ENCODE data around the gene R3HDM2.
"Not testable (repeated sequence)": the region's sequence is repeated elsewhere in the genome, so short reads cannot be mapped to it uniquely, and the experiment has no call there.

The R3HDM2 gene

DNA sequence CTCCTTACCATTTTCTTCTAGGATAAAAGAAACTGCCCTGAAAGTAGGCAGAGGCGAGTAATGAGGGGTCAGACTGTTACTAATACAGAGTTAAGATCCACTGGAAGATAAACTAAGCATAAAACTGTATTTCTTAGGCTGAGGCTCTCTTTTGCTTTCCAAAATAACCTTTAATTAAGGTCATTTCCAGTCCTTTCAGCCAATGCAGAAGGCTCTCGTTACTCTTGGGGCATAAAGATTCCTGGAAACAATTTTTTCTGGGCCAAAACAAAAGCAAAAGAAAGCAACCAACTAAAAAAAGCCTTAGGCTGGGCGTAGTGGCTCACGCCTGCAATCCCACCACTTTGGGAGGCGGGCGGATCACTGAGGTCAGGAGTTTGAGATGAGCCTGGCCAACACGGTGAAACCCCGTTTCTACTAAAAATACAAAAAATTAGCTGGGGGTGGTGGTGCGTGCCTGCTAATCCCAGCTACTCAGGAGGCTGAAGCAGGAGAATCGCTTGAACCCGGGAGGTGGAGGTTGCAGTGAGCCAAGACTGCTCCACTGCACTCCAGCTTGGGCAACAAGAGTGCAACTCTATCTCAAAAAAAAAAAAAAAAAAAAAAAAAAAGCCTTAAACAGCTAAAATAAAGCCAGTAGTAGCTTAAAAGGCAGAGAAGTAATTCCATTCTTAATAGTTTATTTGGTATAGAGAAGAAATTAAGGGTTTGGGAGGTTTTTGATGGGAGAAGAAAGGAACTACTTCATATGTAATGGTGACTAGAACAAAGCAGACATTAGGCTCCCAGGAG, 111.0 kb downstream of the R3HDM2 start:
- no peak for DNase-seq

DNA sequence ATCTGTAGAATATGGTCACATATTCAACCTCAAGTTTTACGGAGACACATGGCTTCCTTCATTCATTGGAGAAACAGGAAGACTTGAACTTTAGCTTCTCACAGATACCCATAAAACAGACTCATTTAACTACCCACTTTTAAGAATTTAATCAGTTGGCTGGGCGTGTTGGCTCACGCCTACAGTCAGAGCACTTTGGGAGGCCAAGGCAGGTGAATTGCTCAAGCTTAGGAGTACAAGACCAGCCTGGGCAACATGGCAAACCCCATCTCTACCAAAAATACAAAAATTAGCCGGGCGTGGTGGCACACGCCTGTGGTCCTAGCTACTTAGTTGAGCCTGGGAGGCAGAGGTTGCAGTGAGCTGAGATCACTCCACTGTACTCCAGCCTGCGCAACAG, 115.2 kb downstream of the R3HDM2 start:
- no peak for DNase-seq

DNA sequence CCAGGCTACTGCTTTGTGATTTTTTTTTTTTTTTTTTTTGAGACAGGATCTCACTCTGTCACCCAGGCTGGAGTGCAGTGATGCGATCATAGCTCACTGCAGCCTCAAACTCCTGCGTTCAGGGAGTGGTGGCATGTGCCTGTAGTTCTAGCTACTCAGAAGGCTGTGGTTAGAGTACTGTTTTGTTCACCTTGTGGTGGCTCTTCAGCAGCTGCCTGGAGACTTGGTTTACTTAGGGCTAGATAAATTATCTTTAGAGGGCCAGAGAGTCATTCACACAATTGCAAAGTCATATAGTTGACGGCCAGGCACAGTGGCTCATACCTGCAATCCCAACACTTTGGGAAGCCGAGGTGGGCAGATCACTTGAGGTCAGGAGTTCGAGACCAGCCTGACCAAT, 118.6 kb downstream of the R3HDM2 start:
- DNase-seq: not testable (repeated sequence)

DNA sequence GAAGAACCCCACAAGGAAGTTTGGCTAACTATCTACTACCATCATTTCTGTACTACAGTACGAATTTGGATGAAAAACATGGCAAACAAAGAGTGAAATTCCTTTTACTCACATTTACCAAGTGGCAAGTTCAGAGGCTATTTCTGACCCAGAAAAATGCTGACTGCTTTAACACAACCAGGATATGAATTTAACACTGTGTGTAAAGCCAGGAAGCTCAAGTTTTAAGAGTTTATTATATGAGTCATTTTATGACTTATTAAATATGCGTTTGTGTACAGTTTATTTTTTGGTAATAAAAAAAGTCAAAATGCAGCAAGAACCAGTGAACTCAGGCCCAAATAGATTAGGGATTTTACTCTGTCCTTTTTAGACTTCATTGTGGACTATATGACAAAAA, 121.4 kb downstream of the R3HDM2 start:
- DNase-seq: no peak

DNA sequence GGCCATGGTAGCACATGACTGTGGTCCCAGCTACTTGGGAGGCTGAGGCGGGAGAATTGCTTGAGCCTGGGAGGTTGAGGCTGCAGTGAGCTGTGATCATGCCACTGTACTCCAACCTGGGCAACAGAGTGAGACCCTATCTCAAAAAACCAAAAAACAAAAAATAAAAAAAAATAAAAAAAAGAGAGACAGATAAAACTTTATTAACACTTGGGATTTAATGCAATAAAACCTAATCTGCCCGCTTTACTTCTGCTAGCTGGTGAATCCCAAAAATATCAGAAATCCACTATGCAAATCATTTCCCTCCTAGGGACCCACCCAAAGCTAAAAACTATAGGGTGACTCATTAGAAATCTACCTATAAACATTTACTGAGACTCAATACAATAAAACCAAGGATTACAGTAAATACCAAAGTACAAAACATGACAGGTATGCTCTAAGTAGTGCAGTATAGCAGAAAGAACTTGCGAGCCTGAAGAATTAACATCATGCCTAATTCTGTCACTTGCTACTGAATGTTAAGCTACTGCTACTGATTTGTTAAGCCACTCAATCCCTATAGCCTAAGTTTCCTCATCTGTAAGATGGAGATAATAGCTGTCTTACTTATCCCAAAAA, 129.8 kb downstream of the R3HDM2 start:
- no peak for DNase-seq

DNA sequence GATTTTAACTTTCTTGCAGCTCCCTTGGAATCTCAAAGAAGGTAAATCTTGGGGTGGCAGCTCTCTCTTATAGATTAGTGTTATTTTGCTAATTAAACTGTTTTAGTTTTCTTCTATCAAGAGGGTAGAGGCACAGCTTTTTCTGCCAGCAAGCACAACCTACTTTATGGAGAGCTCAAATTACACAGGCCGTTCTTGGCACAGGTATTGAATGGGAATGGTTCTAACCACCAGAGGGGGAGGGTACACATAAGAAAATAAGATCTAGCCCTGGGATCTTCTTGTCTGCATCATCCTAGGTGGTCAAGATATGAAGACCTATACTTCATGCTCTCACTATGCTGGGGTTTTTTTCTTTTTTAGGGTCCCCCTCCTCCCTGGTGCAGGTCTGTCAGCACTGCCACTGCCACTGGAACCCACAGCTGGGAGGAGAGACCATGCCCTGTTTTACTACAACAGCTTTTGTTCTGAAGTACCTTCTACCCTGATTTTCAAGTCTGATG, 131.3 kb downstream of the R3HDM2 start:
- DNase-seq: no peak

DNA sequence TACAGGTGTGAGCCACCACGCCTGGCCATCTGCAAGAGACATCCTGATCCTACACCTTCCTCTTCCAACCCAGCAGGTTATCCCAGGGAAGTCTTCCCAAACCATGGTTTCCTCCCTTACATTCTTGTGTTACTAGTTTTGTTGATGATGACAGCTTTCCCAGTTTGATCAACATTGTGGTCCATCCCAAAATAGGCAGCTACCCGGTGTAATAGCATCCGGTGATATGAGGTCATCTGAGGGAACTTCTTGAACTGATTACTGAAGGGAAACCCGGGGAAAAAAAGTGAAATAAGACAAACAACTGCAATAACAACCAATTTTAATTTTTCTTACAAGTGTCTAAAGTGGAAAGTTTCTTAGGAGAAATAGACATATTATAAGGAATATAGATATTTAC, 134.6 kb downstream of the R3HDM2 start:
- DNase-seq: no peak

DNA sequence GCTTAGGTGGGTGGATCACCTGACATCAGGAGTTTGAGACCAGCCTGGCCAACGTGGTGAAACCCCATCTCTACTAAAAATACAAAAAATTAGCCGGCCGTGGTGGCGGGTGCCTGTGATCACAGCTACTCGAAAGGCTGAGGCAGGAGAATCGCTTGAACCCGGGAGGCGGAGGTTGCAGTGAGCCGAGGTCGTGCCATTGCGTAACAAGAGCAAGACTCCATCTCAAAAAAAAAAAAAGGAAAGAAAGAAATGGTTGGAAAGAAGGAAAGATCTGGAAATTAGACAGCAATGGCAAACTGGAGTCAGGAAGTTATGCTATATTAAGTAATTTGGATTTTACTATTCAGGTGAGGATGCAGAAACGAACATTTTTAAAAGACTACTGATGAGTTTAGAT, 148.8 kb downstream of the R3HDM2 start:
- DNase-seq: not testable (repeated sequence)

DNA sequence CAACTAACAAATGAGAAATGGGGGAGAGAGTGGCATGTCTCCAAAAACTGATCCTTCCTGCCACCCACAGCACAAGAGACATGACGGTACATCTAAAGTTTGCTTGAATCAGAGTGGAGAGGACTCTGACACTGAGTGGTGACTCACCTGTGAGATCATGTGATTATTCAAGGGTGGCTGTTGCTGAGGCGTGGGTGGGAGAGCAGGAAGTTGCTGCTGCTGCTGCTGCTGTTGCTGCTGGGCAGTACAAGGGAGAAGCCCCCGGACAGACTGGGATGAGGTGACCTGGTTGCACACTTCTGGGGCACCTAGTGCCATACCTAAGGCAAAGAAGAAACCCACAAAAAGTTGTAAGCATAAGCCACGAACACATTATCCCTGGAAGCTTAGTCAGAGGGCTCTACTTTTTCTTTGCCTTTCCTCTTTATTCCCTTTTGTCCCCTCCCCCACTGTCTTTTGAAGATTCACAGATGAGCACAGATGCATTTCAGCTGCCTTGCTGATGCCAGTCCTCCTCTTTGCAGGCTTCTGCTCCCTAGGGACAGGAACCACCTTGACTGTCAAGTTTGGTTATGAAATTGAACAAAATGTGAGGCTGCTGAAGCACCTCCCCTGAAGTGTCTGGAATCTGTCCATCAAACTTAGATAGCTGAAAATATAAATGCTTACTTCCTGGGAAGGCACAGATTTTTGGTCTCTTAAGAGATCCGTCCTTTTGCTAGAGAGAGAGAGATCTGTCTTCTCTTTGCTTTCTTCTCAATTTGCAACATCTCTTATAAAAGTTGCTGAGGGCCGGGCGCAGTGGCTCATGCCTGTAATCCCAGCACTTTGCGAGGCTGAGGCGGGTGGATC, 150.4 kb downstream of the R3HDM2 start:
- no peak for DNase-seq

DNA sequence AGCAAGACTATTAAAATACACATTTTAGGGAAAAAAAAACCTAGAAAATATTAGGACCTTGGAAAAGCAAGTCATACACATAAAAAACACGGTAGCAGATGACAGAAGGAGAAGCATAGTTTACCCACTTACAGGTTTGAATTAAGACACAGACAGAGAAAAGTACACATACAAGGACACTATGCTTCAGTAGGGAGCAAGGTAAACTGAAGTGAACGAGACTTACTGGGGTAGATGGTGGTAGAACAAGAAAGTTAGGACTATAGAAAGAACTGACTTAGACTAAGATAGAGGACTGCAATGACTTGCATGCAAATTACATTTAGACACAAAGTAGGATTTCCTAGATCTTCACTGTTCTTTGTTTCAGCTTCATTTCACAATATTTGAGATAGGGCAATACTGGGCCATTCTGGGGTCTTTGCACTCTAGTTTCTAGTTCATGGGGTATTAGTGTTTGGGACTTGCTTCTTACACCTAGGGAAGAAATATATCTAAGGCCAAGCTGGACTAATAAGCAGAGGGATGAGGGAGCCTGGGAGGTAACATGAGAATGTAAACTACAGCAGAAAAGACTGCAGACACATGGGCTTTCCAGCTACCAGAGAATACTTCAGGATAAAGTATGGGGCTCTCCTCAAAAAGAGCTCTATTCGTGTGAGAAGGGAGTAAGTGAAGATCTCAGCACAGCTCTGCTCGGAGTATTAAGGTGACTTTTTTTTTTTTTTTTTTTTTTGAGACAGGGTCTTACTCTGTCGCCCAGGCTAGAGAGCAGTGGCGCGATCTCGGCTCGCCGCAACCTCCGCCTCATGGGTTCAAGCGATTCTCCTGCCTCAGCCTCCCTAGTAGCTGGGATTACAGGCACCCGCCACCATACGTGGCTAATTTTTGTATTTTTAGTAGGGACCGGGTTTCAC, 152.1 kb downstream of the R3HDM2 start:
- no peak for DNase-seq

DNA sequence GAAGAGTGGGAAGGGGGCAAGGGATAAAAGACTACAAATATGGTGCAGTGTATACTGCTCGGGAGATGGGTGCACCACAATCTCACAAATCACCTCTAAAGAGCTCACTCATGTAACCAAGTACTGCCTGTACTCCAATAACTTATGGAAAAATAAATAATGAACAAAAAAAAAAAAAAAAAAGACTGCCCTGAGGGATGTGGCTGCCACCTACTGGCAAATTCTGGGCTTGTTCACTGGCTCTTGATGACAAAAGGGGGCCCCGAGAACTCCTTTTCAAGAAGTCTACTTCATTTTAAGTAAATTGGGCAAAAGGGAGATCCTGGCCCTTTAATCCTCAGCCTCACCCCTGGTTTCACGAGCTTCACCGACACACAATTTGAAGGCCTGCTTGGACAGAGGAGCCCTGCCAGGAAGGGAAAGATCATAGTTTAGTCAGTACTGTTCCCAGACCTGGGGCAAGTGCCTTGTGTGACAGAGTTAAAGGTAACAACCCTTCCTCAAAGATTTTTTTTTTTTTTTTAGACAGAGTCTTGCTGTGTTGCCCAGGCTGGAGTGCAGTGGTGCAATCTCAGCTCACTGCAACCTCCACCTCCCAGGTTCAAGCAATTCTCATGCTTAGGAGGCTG, 153.8 kb downstream of the R3HDM2 start:
- no peak for DNase-seq

DNA sequence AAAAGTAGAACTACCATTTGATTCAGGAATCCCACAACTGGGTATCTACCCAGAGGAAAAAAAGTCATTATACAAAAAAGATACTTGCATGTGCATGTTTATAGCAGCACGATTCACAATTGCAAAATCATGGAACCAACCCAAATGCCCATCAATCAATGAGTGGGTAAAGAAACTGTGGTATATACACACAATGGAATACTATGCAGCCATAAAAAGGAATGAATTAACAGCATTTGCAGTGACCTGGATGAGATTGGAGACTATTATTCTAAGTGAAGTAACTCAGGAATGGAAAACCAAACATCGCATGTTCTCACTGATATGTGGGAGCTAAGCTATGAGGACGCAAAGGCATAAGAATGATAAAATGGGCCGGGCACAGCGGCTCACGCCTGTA, 154.6 kb downstream of the R3HDM2 start:
- not testable (repeated sequence) for DNase-seq

DNA sequence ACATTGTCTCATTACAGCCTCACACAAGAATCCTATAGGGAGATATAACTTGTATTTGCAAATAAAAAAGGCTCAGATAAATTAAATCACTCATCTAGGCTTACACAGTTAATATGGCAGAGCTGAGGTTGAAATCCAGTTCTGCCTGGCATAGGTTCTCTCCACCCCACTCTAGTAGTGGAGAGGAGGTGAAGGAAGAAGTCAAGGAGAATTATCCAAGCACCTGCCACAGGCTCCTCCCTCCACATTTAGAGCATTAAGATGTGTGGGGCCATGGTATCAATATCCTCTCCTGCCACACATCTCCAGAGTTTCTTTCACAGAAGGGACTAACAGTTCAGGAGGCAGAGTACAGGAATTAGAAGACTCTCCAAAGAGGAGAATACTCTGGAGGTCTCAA, 157.3 kb downstream of the R3HDM2 start:
- no peak for DNase-seq

DNA sequence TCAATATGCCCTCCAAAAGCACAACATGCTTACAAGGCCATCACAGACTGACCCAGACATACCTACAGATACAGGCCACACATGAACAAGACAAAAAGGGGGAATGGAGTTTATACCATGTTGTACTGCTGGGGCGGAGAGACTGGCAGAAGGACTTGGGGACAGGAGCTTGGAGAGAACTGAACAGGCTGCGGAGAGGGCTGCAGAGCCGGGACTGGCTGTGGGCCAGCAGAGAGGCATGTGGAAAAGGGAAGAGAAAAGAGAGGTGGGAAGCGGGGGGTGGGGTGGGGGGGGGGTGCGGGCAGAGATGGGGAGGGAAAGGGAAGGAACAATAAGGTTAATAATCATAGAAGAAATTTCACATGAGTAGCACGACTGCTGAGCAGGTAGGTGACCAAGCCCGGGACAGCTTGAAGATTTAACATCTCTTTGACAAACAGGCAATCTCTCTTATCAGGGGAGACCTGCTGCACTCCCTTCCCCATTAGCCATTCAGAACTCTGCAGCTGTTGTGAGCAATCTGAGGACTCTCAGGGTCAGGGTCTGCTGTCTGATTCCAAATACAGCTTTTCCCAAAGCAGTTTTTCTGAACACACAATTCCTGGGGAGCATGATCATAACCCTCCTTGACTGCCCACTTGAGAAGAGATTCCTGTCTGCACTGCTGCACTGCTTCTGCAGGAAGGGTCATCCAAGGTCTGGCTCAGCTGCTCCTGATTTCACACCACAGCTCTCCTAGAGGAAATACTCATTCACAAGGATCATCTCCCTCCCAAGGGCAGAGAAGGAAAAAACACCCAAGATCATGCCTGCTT, 158.3 kb downstream of the R3HDM2 start:
- DNase-seq: no peak

DNA sequence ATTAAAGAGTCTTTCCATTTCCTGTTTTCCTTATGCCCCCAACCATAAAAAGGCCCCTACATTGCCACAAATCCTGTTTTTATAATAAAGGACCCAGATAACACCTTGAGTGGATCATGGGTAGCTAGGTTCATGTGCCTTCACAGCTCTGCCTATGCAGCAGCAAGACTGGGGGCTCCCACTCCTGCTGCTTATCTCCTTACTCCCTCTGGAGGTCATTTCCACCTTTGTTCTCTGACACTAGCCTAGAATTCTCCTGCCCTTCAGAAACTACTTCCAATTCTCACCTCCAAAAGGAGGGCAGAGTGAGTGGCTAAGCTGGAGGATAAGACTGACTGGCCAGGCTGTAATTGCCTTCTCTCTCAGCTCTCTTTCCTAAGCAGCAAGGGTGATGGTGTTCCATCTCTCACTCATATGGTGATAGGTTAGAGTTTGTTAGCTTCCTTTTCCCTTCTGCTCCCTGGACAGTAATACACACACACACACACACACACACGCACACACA, 159.8 kb downstream of the R3HDM2 start:
- DNase-seq: no peak

DNA sequence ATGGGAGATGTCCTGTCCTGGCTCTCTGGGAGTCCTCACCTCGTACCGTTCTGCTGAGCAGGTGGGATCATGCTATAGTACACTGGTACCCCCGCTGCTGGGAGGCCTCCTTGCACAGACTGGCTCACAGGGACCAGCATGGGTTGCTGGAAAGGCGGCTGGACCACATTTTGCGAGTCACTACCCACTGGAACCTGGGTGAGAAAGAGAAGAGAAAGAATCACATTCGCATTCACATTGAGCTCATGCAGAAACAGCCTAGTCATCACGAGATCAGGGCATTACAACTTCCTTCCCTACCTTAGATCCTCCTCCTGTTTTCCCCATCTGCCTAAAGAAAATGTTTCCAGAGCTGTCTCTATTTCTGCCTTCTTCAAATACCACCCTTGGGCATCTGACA, 162.6 kb downstream of the R3HDM2 start:
- DNase-seq: no peak

DNA sequence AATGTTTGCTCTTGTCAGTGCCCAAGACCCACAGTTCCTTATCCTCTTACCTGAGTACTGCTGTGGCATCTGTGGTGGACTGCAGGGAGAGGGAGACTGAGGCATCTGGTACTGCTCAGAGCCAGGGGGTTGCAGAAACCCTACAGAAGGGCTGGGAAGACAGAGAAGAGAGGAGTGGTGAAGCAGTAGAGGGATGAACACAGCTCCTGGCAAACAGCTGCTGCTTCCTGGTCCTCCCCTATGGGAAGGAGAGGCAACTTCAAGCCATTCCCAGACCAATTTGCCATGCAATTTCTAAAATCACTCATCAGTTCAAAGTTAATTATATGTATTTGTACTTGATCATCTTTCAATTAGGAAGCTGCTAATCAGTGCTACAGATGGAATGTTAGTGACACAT, 164.2 kb downstream of the R3HDM2 start:
- no peak for DNase-seq

DNA sequence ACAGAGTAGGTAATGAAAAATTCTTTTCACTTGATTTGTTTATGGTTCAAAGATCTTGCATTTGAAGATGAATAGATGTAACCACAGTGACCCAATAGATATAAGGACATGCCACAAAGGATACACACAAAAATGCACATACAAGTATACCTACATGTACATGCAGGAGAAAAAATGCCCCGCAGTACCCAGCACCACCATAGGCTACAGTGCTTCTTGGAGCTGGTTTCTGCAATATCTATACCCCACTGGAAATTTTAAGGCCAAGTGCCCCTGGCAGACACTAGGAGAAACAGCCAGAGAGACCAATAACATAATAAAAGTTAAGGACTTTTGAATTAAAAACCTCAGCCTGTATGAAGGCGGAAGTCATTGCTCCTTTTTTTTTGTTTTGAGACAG, 167.7 kb downstream of the R3HDM2 start:
- DNase-seq: no peak

DNA sequence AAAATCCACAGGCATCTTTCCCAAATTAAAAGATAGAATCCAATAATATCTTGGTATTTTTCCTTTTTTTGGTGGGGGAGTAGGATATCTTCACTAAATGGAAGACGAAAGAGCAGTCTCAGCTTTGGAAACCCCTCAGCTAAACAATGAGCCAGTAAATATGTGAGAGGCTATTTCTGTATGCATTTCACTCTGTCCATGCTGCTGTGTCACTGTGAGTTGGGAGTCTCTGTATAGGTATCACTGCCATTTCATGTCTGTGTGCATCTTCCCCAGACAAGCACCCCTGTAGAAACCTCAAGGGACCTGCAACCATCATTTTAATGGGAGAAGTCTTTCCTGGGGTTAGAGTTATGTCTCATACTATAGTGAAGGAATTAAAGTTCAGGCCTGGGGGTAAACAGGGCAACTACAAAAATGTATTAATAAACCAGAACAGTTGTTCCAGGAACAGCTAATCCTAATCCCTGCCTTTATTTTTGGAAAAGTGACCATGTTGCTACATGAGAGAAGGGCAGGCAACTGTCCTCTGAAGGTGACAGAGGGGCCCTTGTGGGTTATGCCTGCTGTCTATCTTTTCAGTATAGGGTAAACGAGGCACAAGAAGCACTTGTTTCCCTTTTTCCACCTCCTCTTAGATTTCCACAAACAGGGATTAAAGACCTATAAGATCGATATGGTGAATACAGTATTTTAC, 168.6 kb downstream of the R3HDM2 start:
- DNase-seq: no peak

DNA sequence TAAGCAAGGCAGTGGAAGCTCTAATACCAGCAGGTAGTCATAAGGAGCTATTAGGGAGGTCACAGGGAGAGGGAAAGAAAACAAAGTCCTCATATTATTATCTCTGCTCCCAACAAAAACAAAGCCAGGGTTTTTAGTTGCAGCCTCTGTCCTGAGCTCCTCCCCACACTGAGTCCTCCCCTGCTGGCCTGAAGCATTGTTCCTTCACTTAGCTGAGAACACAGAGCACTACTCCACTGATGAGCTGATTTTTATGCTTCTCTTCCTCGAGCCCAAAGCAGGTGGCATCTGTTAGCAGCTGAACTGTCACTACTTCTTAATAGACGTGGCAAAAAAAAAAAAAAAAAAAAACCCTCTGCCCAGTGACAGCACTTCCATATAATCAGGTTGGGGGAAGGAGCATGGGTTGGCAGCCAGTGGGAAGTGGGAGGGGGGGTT, 169.4 kb downstream of the R3HDM2 start:
- DNase-seq: no peak

Measured in midbrain (tissue), 1 donor.